Amniotic stem cell (primary cell): ENCODE data around the gene TCEA3.

ENCODE experiments used
- DNase-seq: peaks from one replicate; lab custom pipeline; 2025; lab: John Stamatoyannopoulos, UW

The TCEA3 gene

GRCh38 chr1:23446661-23447310 lies 22.2 kb upstream of the TCEA3 start:
- no peak for DNase-seq

GRCh38 chr1:23444596-23445390 lies 20.2 kb upstream of the TCEA3 start:
- DNase-seq = no peak

GRCh38 chr1:23444104-23444533 lies 19.6 kb upstream of the TCEA3 start:
- no peak for DNase-seq

- no peak for DNase-seq
Measured at GRCh38 chr1:23442751-23443150, 18.2 kb upstream of the TCEA3 start.

- DNase-seq = no peak
Measured at GRCh38 chr1:23441446-23442148, 17.0 kb upstream of the TCEA3 start.

- no peak for DNase-seq
Measured at GRCh38 chr1:23438545-23438944, 14.0 kb upstream of the TCEA3 start.

- no peak for DNase-seq
Measured at GRCh38 chr1:23437355-23437664, 12.8 kb upstream of the TCEA3 start.

- no peak for DNase-seq
Measured at GRCh38 chr1:23436520-23437354, 12.2 kb upstream of the TCEA3 start.

- DNase-seq = no peak
Measured at GRCh38 chr1:23434260-23434775, 9.8 kb upstream of the TCEA3 start.

GRCh38 chr1:23433122-23433521 lies 8.6 kb upstream of the TCEA3 start:
- DNase-seq = no peak

- no peak for DNase-seq
Measured at GRCh38 chr1:23431431-23431830, 6.9 kb upstream of the TCEA3 start.

GRCh38 chr1:23430803-23431202 lies 6.3 kb upstream of the TCEA3 start:
- no peak for DNase-seq

- no peak for DNase-seq
Measured at GRCh38 chr1:23428136-23428905, 3.8 kb upstream of the TCEA3 start.

- DNase-seq = no peak
Measured at GRCh38 chr1:23427550-23427949, 3.0 kb upstream of the TCEA3 start.

- DNase-seq = no peak
Measured at GRCh38 chr1:23426828-23427227, 2.3 kb upstream of the TCEA3 start.

- DNase-seq = no peak
Measured at GRCh38 chr1:23425193-23425494, 596 bp upstream of the TCEA3 start.

GRCh38 chr1:23423415-23424292 lies 894 bp downstream of the TCEA3 start:
- DNase-seq = no peak

- DNase-seq = no peak
Measured at GRCh38 chr1:23422941-23423340, 1.6 kb downstream of the TCEA3 start.

- DNase-seq = no peak
Measured at GRCh38 chr1:23422241-23422877, 2.2 kb downstream of the TCEA3 start.

GRCh38 chr1:23421753-23422240 lies 2.8 kb downstream of the TCEA3 start:
- DNase-seq = no peak
